ENCODE results near the gene LRRC70. TPM values are rescaled to one million over a fixed set of nuclear protein-coding genes. Genes with fewer than 3 reads are reported as not detected.
"Not testable (repeated sequence)": the region's sequence is repeated elsewhere in the genome, so short reads cannot be mapped to it uniquely, and the experiment has no call there.

LRRC70 gene
- total and polyA plus RNA-seq, 3 donors from 2014 or later = 4.9 to 9.9 (median 9.0) TPM

DNA sequence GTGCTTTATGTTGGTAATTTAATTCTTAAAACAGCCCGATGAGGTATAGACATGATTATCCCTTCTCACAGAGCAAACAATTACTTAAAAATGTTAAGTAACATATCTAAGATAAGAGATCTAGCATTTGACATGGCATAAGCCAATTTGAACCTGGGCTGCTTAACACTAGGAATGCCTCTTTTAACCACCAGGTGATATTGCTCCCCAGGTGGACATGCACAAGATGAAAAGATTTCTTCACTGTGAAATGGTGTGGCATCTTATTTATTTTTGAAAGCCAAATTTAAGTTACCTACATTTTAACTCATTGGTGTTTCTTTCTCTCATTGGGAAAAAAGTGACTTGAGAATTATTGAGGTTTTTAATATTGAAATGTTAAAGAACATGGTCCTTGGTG is 15.8 kb upstream of the LRRC70 start:
- no peak for DNase-seq
- H3K4me3 ChIP-seq = no peak overlapping the region
- no peaks in the 10 kb centered on the region for H3K27me3 ChIP-seq
- TF ChIP-seq, protein P1, sequence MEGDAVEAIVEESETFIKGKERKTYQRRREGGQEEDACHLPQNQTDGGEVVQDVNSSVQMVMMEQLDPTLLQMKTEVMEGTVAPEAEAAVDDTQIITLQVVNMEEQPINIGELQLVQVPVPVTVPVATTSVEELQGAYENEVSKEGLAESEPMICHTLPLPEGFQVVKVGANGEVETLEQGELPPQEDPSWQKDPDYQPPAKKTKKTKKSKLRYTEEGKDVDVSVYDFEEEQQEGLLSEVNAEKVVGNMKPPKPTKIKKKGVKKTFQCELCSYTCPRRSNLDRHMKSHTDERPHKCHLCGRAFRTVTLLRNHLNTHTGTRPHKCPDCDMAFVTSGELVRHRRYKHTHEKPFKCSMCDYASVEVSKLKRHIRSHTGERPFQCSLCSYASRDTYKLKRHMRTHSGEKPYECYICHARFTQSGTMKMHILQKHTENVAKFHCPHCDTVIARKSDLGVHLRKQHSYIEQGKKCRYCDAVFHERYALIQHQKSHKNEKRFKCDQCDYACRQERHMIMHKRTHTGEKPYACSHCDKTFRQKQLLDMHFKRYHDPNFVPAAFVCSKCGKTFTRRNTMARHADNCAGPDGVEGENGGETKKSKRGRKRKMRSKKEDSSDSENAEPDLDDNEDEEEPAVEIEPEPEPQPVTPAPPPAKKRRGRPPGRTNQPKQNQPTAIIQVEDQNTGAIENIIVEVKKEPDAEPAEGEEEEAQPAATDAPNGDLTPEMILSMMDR (IDR thresholded peaks at IDR 0.05) = no peak
- TF ChIP-seq POLR2A (IDR thresholded peaks at IDR 0.05) = no peak
- 88 to 89% methylated on average over 1 of the region's 1 CpG for WGBS, 2 donors
- no peak overlapping the region for H3K27ac ChIP-seq
- intact Hi-C loops (cut with DNase I; ENCODE audit: low total_unique reads) = no loop called here
- H3K4me1 ChIP-seq = no peaks in the 10 kb centered on the region
- no peaks in the 10 kb centered on the region for H3K9me3 ChIP-seq
- H3K36me3 ChIP-seq (ENCODE audit: low read depth, missing control alignments) = no peaks in the 10 kb centered on the region

DNA sequence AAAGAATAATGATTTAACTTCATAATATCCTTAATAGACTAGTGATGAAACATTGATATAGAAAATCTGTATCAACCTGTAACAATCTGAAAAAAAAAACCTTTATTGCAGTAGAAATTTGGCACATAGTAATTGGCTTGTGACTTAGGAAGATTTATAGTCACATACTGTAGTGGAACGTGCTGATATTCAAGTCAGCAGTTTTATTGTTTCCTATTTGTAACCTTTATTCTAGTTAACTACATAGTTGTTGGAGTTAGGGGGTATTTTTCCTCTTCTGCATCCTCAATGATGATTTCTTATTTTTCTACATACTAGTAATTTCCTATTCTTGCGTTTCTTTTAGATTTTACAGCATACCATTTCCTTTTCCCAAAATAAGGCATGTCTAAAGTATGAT is 14.5 kb upstream of the LRRC70 start:
- 61 to 62% methylated on average over 2 of the region's 2 CpGs for WGBS, 2 donors
- Histone ChIP-seq H3K36me3 (ENCODE audit: low read depth, missing control alignments) (no peaks in the 10 kb centered on the region), H3K27ac (no peak overlapping the region), H3K4me1 (no peaks in the 10 kb centered on the region), H3K9me3 (no peaks in the 10 kb centered on the region), H3K27me3 (no peaks in the 10 kb centered on the region), H3K4me3 (no peak overlapping the region)
- intact Hi-C loops (cut with DNase I; ENCODE audit: low total_unique reads) = no loop called here
- TF ChIP-seq, protein P1 (IDR thresholded peaks at IDR 0.05) = no peak
- DNase-seq = no peak

DNA sequence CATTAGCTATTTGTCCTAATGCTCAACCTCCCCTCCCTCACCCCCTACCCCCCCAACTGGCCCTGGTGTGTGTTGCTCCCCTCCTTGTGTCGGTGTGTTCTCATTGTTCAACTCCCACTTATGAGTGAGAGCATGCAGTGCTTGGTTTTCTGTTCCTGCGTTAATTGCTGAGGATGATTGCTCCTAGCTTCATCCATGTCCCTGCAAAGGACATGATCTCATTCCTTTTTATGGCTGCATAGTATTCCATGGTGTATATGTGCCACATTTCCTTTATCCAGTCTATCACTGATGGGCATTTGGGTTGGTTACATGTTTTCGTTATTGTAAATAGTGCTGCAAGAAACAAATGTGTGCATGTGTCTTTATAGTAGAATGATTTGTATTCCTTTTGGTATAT is 12.9 kb upstream of the LRRC70 start:
- H3K36me3 ChIP-seq (ENCODE audit: low read depth, missing control alignments); H3K4me3 ChIP-seq; DNase-seq; intact Hi-C loops (cut with DNase I; ENCODE audit: low total_unique reads); H3K9me3 ChIP-seq; H3K27me3 ChIP-seq; H3K27ac ChIP-seq; H3K4me1 ChIP-seq: not testable (repeated sequence)
- WGBS, 2 donors = 58 to 63% methylated on average over 3 of the region's 3 CpGs

DNA sequence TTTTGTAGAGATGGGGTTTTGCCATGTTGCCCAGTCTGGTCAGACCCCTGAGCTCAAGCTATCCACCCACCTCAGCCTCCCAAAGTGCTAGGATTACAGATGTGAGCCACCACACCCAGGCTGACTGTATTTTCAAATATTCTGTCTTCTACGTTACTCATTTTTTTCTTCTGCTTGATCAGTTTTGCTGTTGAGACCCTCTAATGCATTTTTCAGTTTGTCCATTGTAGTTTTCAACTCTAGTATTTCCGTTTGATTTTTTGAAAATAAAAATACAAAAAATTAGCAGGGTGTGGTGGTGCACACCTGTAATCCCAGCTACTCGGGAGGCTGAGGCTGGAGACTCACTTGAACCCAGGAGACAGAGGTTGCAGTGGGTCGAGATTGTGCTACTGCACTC is 10.5 kb upstream of the LRRC70 start:
- Histone ChIP-seq H3K27me3 (no peaks in the 10 kb centered on the region), H3K36me3 (ENCODE audit: low read depth, missing control alignments) (no peaks in the 10 kb centered on the region), H3K4me3 (no peak overlapping the region), H3K4me1 (no peaks in the 10 kb centered on the region), H3K9me3 (no peaks in the 10 kb centered on the region), H3K27ac (no peak overlapping the region)
- TF ChIP-seq, protein P1 (IDR thresholded peaks at IDR 0.05) = no peak
- TF ChIP-seq POLR2A (IDR thresholded peaks at IDR 0.05) = no peak
- intact Hi-C loops (cut with DNase I; ENCODE audit: low total_unique reads) = no loop called here
- WGBS, 2 donors = 87 to 98% methylated on average over 4 of the region's 4 CpGs
- DNase-seq = no peak

DNA sequence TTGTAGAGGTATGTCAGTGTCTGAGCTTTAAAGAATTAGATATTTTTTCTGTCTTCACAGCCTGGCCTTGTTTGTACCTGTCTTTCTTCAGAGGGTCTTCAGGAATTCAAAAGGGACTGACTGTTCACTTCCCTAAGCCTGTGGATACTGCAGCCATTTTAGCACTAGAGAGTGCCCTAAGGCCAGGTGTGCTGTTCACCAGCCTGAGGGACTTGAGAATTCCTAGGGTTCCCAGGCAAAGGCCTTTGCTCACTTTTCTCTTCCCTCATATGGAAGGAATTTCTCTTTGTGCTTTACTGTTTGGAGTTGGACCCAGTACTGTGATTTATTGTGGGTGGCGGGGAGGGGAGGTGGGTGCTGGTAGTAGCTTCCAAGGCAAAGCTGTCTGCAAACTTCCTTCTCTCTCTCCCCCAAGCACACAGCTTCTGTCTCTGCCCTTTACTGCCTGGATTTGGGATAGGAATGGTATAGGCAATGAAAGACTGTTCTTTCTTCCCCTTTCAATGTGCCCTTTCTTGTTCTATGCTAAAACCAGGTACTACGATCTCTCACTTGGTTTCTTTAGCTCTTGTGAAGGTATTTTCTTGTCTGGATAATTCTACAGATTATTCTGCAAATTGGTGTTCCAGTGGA is 9.7 kb upstream of the LRRC70 start:
- DNase-seq = no peak
- no peaks in the 10 kb centered on the region for H3K9me3 ChIP-seq
- WGBS, 2 donors = 90 to 93% methylated on average over 2 of the region's 2 CpGs

More for the DNA sequence above, 9.7 kb upstream of the LRRC70 start:
- intact Hi-C loops (cut with DNase I; ENCODE audit: low total_unique reads) = no loop called here
- no peak overlapping the region for H3K27ac ChIP-seq
- TF ChIP-seq POLR2A (IDR thresholded peaks at IDR 0.05) = no peak
- TF ChIP-seq, protein P1 (IDR thresholded peaks at IDR 0.05) = no peak
- no peaks in the 10 kb centered on the region for H3K4me1 ChIP-seq
- H3K36me3 ChIP-seq (ENCODE audit: low read depth, missing control alignments) = no peaks in the 10 kb centered on the region
- no peaks in the 10 kb centered on the region for H3K27me3 ChIP-seq
- no peak overlapping the region for H3K4me3 ChIP-seq

All from testis (tissue), 3 donors.